H9 (cell line): ENCODE measurements around the gene HOOK2. TPM values are rescaled to one million over a fixed set of nuclear protein-coding genes. Genes with fewer than 3 reads are reported as not detected.

ENCODE experiments used
- DNase-seq: peaks from one replicate; pipeline ENCODE4 v3.0.0-alpha.2; 2017
- H2AFZ ChIP-seq: one replicate; pipeline ENCODE4 v1.6.1; 2013; ENCODE audit warnings: mild to moderate bottlenecking, low read length, control low read depth, moderate library complexity
- H2AK5ac ChIP-seq: 2 replicates; pipeline ENCODE4 v1.6.1; 2013; ENCODE audit warnings: low read length, control low read depth, mixed read lengths; ENCODE audit not compliant: insufficient read length
- H2BK120ac ChIP-seq: one replicate; pipeline ENCODE4 v1.6.1; 2013; ENCODE audit warnings: low read depth, mild to moderate bottlenecking, low read length, control low read depth, inconsistent platforms; ENCODE audit not compliant: poor library complexity, severe bottlenecking
- H2BK12ac ChIP-seq: 2 replicates; pipeline ENCODE4 v1.6.1; 2013; ENCODE audit warnings: low read length, control low read depth, mixed read lengths, low read depth; ENCODE audit not compliant: insufficient read length
- H2BK15ac ChIP-seq: 2 replicates; pipeline ENCODE4 v1.6.1; 2013; ENCODE audit warnings: low read depth, low read length, control low read depth
- H2BK20ac ChIP-seq: one replicate; pipeline ENCODE4 v1.6.1; 2013; ENCODE audit warnings: low read depth, mild to moderate bottlenecking, low read length, control low read depth, inconsistent platforms; ENCODE audit not compliant: poor library complexity, severe bottlenecking
- H2BK5ac ChIP-seq: 2 replicates; pipeline ENCODE4 v1.6.1; 2013; ENCODE audit warnings: low read length, control low read depth, mixed read lengths; ENCODE audit not compliant: insufficient read length
- H3K14ac ChIP-seq: 2 replicates; pipeline ENCODE4 v1.6.1; 2013; ENCODE audit warnings: low read length, control low read depth; ENCODE audit not compliant: insufficient read depth
- H3K18ac ChIP-seq: 2 replicates; pipeline ENCODE4 v1.6.1; 2013; ENCODE audit warnings: low read depth, mild to moderate bottlenecking, mixed read lengths, low read length, control low read depth; ENCODE audit not compliant: insufficient read length
- H3K23ac ChIP-seq: 2 replicates; pipeline ENCODE4 v1.6.1; 2013; ENCODE audit warnings: low read length, control low read depth, mixed read lengths, low read depth; ENCODE audit not compliant: insufficient read length
- H3K23me2 ChIP-seq: 2 replicates; pipeline ENCODE4 v1.6.1; 2013; ENCODE audit warnings: low read depth, mild to moderate bottlenecking, mixed read lengths, low read length, control low read depth; ENCODE audit not compliant: insufficient read length, poor library complexity, severe bottlenecking
- H3K27ac ChIP-seq: 2 replicates; pipeline ENCODE4 v1.5.1; 2013; ENCODE audit warnings: low read length, control low read depth, mixed read lengths, low read depth; ENCODE audit not compliant: insufficient read length
- H3K27me3 ChIP-seq: 2 replicates; pipeline ENCODE4 v1.6.1; 2013; ENCODE audit warnings: low read length, control low read depth, inconsistent platforms; ENCODE audit not compliant: insufficient read depth
- H3K4ac ChIP-seq: 2 replicates; pipeline ENCODE4 v1.6.1; 2013; ENCODE audit warnings: low read depth, mild to moderate bottlenecking, control low read depth, inconsistent platforms, low read length, moderate library complexity
- H3K4me1 ChIP-seq: 2 replicates; pipeline ENCODE4 v1.6.1; 2013; ENCODE audit warnings: low read length, control low read depth, inconsistent platforms; ENCODE audit not compliant: insufficient read depth
- H3K4me2 ChIP-seq: 2 replicates; pipeline ENCODE4 v1.6.1; 2013; ENCODE audit warnings: low read length, control low read depth, mixed read lengths; ENCODE audit not compliant: insufficient read length, insufficient read depth
- H3K56ac ChIP-seq: 2 replicates; pipeline ENCODE4 v1.6.1; 2013; ENCODE audit warnings: low read depth, mild to moderate bottlenecking, mixed read lengths, low read length, control low read depth; ENCODE audit not compliant: insufficient read length
- H3K79me1 ChIP-seq: 2 replicates; pipeline ENCODE4 v1.6.1; 2013; ENCODE audit warnings: low read depth, mild to moderate bottlenecking, moderate library complexity, low read length, control low read depth, inconsistent platforms; ENCODE audit not compliant: insufficient read depth, poor library complexity, severe bottlenecking
- H3K79me2 ChIP-seq: 2 replicates; pipeline ENCODE4 v1.6.1; 2013; ENCODE audit warnings: low read length, control low read depth, inconsistent platforms; ENCODE audit not compliant: insufficient read depth
- H3K9ac ChIP-seq: 2 replicates; pipeline ENCODE4 v1.6.1; 2013; ENCODE audit warnings: low read length, control low read depth, mixed read lengths; ENCODE audit not compliant: insufficient read length; ENCODE audit errors: extremely low read depth
- H3K9me3 ChIP-seq: one replicate; pipeline ENCODE4 v1.6.1; 2013; ENCODE audit warnings: low read depth, low read length, inconsistent platforms; ENCODE audit not compliant: control insufficient read depth
- H3T11ph ChIP-seq: one replicate; pipeline ENCODE4 v1.6.1; 2013; ENCODE audit warnings: mild to moderate bottlenecking, low read length, control low read depth, inconsistent platforms
- H4K20me1 ChIP-seq: one replicate; pipeline ENCODE4 v1.6.1; 2013; ENCODE audit not compliant: control insufficient read depth, insufficient read length, insufficient read depth
- H4K5ac ChIP-seq: 2 replicates; pipeline ENCODE4 v1.6.1; 2013; ENCODE audit warnings: low read depth, mild to moderate bottlenecking, mixed read lengths, low read length, control low read depth; ENCODE audit not compliant: insufficient read length
- H4K8ac ChIP-seq: replicated peaks from 2 replicates; pipeline ENCODE4 v1.6.1; 2013; ENCODE audit warnings: low read length, control low read depth, mixed read lengths, low read depth; ENCODE audit not compliant: insufficient read length
- H4K91ac ChIP-seq: 2 replicates; pipeline ENCODE4 v1.6.1; 2013; ENCODE audit warnings: low read depth, mild to moderate bottlenecking, moderate library complexity, mixed read lengths, low read length, control low read depth; ENCODE audit not compliant: insufficient read length
- H3K27ac Mint-ChIP-seq, 3 experiments: 2 replicates in 2 of 3; 3 replicates in 1 of 3; pipeline ENCODE4 v1.8.0; 2020 to 2021; ENCODE audit warnings: mixed read lengths in 3 of 3, mild to moderate bottlenecking in 1 of 3, moderate library complexity in 1 of 3
- H3K27me3 Mint-ChIP-seq: 2 replicates; pipeline ENCODE4 v1.8.0; 2021; ENCODE audit warnings: low read depth, mild to moderate bottlenecking, moderate library complexity, mixed read lengths
- H3K36me3 Mint-ChIP-seq, 3 experiments: 2 replicates in 2 of 3; 3 replicates in 1 of 3; pipeline ENCODE4 v1.8.0; 2020 to 2021; ENCODE audit warnings: low read depth in 3 of 3, mixed read lengths in 3 of 3; ENCODE audit not compliant: insufficient read depth in 1 of 3
- H3K4me1 Mint-ChIP-seq, 2 experiments: 2 replicates each; pipeline ENCODE4 v1.8.0; 2020; ENCODE audit warnings: mixed read lengths in 2 of 2
- H3K4me3 Mint-ChIP-seq, 2 experiments: 2 replicates in 1 of 2; 3 replicates in 1 of 2; pipeline ENCODE4 v1.8.0; 2020 to 2021; ENCODE audit warnings: mild to moderate bottlenecking in 2 of 2, mixed read lengths in 2 of 2, moderate library complexity in 1 of 2
- H3K9me3 Mint-ChIP-seq, 2 experiments: 2 replicates in 1 of 2; 3 replicates in 1 of 2; pipeline ENCODE4 v1.8.0; 2020; ENCODE audit warnings: mild to moderate bottlenecking in 2 of 2, mixed read lengths in 2 of 2, moderate library complexity in 1 of 2
- CTCF ChIP-seq: fragments of 200-600 bp; sonication (generic); conservative IDR thresholded peaks from 3 replicates; pipeline ENCODE4 v1.8.0; 2021; ENCODE audit warnings: antibody characterized with exemption, mild to moderate bottlenecking
- WGBS: extraction: QIAGEN DNeasy Blood & Tissue Kit; methylation state at CpG from one replicate; pipeline ENCODE4 v1.1.7; 2013; ENCODE audit warnings: missing lambda C conversion rate, low lambda C conversion rate, mixed read lengths; ENCODE audit not compliant: insufficient read length; ENCODE audit errors: extremely low coverage; 5-methylcytosine and 5-hydroxymethylcytosine counted together
- total RNA-seq: library from RNA; stranded (reverse); gene quantifications from 2 replicates; pipeline ENCODE4 v1.2.1, GENCODE V29; 2021

The HOOK2 gene
- total RNA-seq, 1 experiment from 2014 or later, result 64.7 TPM

GRCh38 chr19:12777217-12778016 is 2.1 kb upstream of the HOOK2 start:
- Histone ChIP-seq H3K27ac (no peak overlapping the region), H2BK5ac (no peak overlapping the region), H3K4ac (no peak overlapping the region), H3K18ac (no peak overlapping the region), H4K8ac (no peak overlapping the region), H3K56ac (no peak overlapping the region), H3K14ac (no peak overlapping the region), H2BK15ac (no peak overlapping the region), H4K5ac (no peak overlapping the region), H2AFZ (no peak overlapping the region), H4K20me1 (no peaks in the 10 kb centered on the region), H3K9ac (no peak overlapping the region), H2AK5ac (no peak overlapping the region), H2BK20ac (no peak overlapping the region), H3K4me1 (no peaks in the 10 kb centered on the region), H2BK120ac (no peak overlapping the region), H3K23ac (no peak overlapping the region), H3K4me2 (peak overlapping the region; percentile 78), H3K79me2 (no peaks in the 10 kb centered on the region), H3K27me3 (no peaks in the 10 kb centered on the region), H3K23me2 (peaks cover 18% of the 10 kb centered on the region), H3K79me1 (no peaks in the 10 kb centered on the region), H2BK12ac (no peak overlapping the region), H3K9me3 (no peaks in the 10 kb centered on the region), H3T11ph (no peak overlapping the region), H4K91ac (no peak overlapping the region)
- Mint-ChIP-seq H3K36me3 (peaks cover 8 to 17% (median 13%) of the 10 kb centered on the region in 3 experiments; a peak in 6 of 7 replicates), H3K4me3 (peak overlapping the region; percentile 69 to 85), H3K4me1 (peaks cover 24 to 25% of the 10 kb centered on the region in 2 experiments), H3K9me3 (no peaks in the 10 kb centered on the region), H3K27ac (no peak overlapping the region), H3K27me3 (no peaks in the 10 kb centered on the region; the same call in 1 of the 2 replicates)
- peak; percentile 84 for DNase-seq
- WGBS, result no CpG with 5 or more reads among the region's 43 CpGs
- TF ChIP-seq CTCF, result peak; percentile 98
